MM.1S (cell line): Measurements from ENCODE around the gene TAS2R41.

Experiments
- DNase-seq: peaks from one replicate; pipeline ENCODE4 v3.0.0-alpha.2; 2015
- H2AFZ ChIP-seq: fragments of 300-600 bp; sonication (generic); 2 replicates; pipeline ENCODE4 v1.6.0; 2016; ENCODE audit warnings: antibody characterized with exemption, low read length
- H3F3A ChIP-seq: fragments of 300-600 bp; sonication (generic); 2 replicates; pipeline ENCODE4 v1.6.1; 2016; ENCODE audit warnings: mild to moderate bottlenecking, antibody characterized with exemption, low read length, moderate library complexity, mixed read lengths; ENCODE audit not compliant: insufficient read depth
- H3K27ac ChIP-seq: fragments of 300-600 bp; sonication (generic); 2 replicates; pipeline ENCODE4 v1.5.1; 2016; ENCODE audit warnings: mild to moderate bottlenecking, low read length
- H3K27me3 ChIP-seq: fragments of 300-600 bp; sonication (generic); replicated peaks from 2 replicates; pipeline ENCODE4 v1.6.0; 2016; ENCODE audit warnings: low read length; ENCODE audit not compliant: insufficient read depth
- H3K36me3 ChIP-seq: fragments of 300-600 bp; sonication (generic); replicated peaks from 2 replicates; pipeline ENCODE4 v1.6.1; 2016; ENCODE audit warnings: mild to moderate bottlenecking, low read length, mixed read lengths; ENCODE audit not compliant: insufficient read depth
- H3K4me1 ChIP-seq: fragments of 300-600 bp; sonication (generic); 2 replicates; pipeline ENCODE4 v1.6.1; 2016; ENCODE audit warnings: low read length, mixed read lengths
- H3K4me2 ChIP-seq: fragments of 300-600 bp; sonication (generic); 2 replicates; pipeline ENCODE4 v1.6.0; 2016; ENCODE audit warnings: low read depth, low read length
- H3K4me3 ChIP-seq: fragments of 300-600 bp; sonication (generic); 2 replicates; pipeline ENCODE4 v1.5.1; 2016; ENCODE audit warnings: low read length, mixed read lengths
- H3K79me2 ChIP-seq: fragments of 300-600 bp; sonication (generic); 2 replicates; pipeline ENCODE4 v1.6.1; 2016; ENCODE audit warnings: mixed run types, low read length, mixed read lengths
- H3K9ac ChIP-seq: fragments of 300-600 bp; sonication (generic); 2 replicates; pipeline ENCODE4 v1.6.1; 2016; ENCODE audit warnings: low read length, mixed read lengths
- H3K9me2 ChIP-seq: fragments of 300-600 bp; sonication (generic); replicated peaks from 2 replicates; pipeline ENCODE4 v1.6.1; 2016; ENCODE audit warnings: mild to moderate bottlenecking, low read length, mixed read lengths; ENCODE audit not compliant: insufficient read depth
- H3K9me3 ChIP-seq: fragments of 300-600 bp; sonication (generic); replicated peaks from 2 replicates; pipeline ENCODE4 v1.6.1; 2016; ENCODE audit warnings: mild to moderate bottlenecking, low read length, mixed read lengths; ENCODE audit not compliant: insufficient read depth
- H4K20me1 ChIP-seq: fragments of 300-600 bp; sonication (generic); 2 replicates; pipeline ENCODE4 v1.6.1; 2016; ENCODE audit warnings: mild to moderate bottlenecking, low read length, moderate library complexity, mixed read lengths; ENCODE audit not compliant: insufficient read depth
- CTCF ChIP-seq: fragments of 300-600 bp; sonication (generic); IDR thresholded peaks from 2 replicates; pipeline ENCODE4 v1.5.1; 2016; ENCODE audit warnings: antibody characterized with exemption, low read length, mixed read lengths
- EZH2 ChIP-seq: fragments of 300-600 bp; sonication (generic); optimal IDR thresholded peaks from 2 replicates; pipeline ENCODE3; 2017; ENCODE audit warnings: low read depth, mild to moderate bottlenecking, antibody characterized with exemption, low read length, mixed read lengths
- EZH2phosphoT487 ChIP-seq: fragments of 300-600 bp; sonication (generic); IDR thresholded peaks from 2 replicates; pipeline ENCODE4 v1.6.1; 2018; ENCODE audit warnings: antibody characterized with exemption, low read length

The TAS2R41 gene

DNA sequence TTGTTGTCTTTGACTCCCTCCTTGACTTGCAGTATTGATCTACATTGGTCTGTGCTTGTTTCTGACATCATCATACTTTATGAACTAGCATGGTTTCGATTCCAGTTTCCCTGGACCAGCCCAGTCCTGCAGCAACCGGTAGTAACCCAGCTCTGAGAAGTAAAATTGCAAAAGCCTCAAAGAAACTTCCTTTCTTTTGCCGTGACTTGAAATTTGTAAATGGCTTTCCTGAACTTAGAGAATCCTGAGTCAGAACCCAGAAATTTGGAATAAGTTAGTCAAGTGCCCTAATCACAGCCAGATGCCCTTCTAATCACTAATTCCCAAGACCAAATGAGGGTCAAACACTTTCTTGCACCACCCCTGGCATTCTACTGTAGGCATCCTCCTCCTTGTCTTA lies 19.4 kb upstream of the TAS2R41 start:
- Histone ChIP-seq H3K4me1 (peaks cover 20% of the 10 kb centered on the region), H3K9me3 (no peaks in the 10 kb centered on the region), H3K27me3 (no peaks in the 10 kb centered on the region), H2AFZ (0 out of 2 replicates have a peak overlapping the region, but pooled peaks have one; percentile 7), H4K20me1 (no peaks in the 10 kb centered on the region), H3K9me2 (no peaks in the 10 kb centered on the region), H3F3A (peaks cover 4% of the 10 kb centered on the region; the same call in 1 of the 2 replicates), H3K9ac (no peak overlapping the region), H3K4me2 (peak overlapping the region; percentile 23; the same call in 1 of the 2 replicates), H3K4me3 (no peak overlapping the region), H3K36me3 (no peaks in the 10 kb centered on the region), H3K27ac (no peak overlapping the region), H3K79me2 (no peaks in the 10 kb centered on the region)
- peak; percentile 39 for DNase-seq
- no peak for TF ChIP-seq EZH2phosphoT487
- TF ChIP-seq EZH2: no peak
- TF ChIP-seq CTCF: no peak

DNA sequence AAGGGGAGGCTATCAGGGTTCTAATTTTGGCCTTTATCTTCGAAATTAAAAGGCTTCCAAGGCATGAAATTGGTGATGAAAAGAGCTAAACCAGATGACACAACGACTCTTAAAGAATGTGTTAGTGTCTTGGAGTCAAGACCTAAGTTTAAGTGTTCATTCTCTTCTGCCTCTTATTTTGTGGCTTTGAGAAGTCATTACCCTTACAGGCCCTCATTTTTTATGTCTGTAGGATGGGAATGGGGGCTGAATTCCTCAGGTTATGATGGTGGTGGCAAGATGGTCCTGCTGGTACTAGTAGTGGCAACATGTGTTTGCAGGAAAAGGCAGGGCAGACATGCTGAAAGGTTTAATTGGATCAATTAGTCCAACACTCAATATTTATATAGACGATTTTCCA lies 19.0 kb upstream of the TAS2R41 start:
- Histone ChIP-seq H3K9ac (no peak overlapping the region), H3F3A (peaks cover 4% of the 10 kb centered on the region; the same call in 1 of the 2 replicates), H4K20me1 (no peaks in the 10 kb centered on the region), H3K9me3 (no peaks in the 10 kb centered on the region), H3K36me3 (no peaks in the 10 kb centered on the region), H3K27me3 (no peaks in the 10 kb centered on the region), H3K4me1 (peaks cover 20% of the 10 kb centered on the region), H3K27ac (no peak overlapping the region), H3K79me2 (no peaks in the 10 kb centered on the region), H2AFZ (0 out of 2 replicates have a peak overlapping the region, but pooled peaks have one; percentile 7), H3K4me3 (no peak overlapping the region), H3K4me2 (peak overlapping the region; percentile 23; the same call in 1 of the 2 replicates), H3K9me2 (no peaks in the 10 kb centered on the region)
- no peak for DNase-seq
- TF ChIP-seq CTCF (no peak), EZH2phosphoT487 (no peak), EZH2 (no peak)

GRCh38 chr7:143459359-143459758 lies 18.3 kb upstream of the TAS2R41 start:
- Histone ChIP-seq H3K36me3 (no peaks in the 10 kb centered on the region), H3K4me2 (no peak overlapping the region), H4K20me1 (no peaks in the 10 kb centered on the region), H3K9ac (no peak overlapping the region), H3K27me3 (no peaks in the 10 kb centered on the region), H3K9me3 (no peaks in the 10 kb centered on the region), H3K9me2 (no peaks in the 10 kb centered on the region), H2AFZ (no peak overlapping the region), H3K79me2 (no peaks in the 10 kb centered on the region), H3K4me3 (no peak overlapping the region), H3K4me1 (peaks cover 20% of the 10 kb centered on the region), H3F3A (peaks cover 4% of the 10 kb centered on the region; the same call in 1 of the 2 replicates), H3K27ac (no peak overlapping the region)
- DNase-seq: no peak
- TF ChIP-seq CTCF (no peak), EZH2 (no peak), EZH2phosphoT487 (no peak)
